GM12878 (cell line): ENCODE results near the gene ADCY5. TPM values are rescaled to one million over a fixed set of nuclear protein-coding genes. Genes with fewer than 3 reads are reported as not detected.

Source experiments
- ATAC-seq: fragments of 200-7000 bp; cut with Tn5 transposase; 3 replicates; pipeline ENCODE4 v1.9.1; 2020; ENCODE audit warnings: mild to moderate bottlenecking, moderate library complexity
- BruUV-seq: library from RNA; stranded (reverse); fragments of 400-500 nt; replicated peaks from 2 replicates; lab custom pipeline; 2021; lab: Mats Ljungman, UMichigan
- CTCF ChIA-PET: fragments of 300-600 bp; sonication (Branson Sonifier 250); formaldehyde crosslinking; extraction: SDS; loops from one replicate; lab custom pipeline; 2021; ENCODE audit warnings: inconsistent platforms; lab: Yijun Ruan, JAX
- POLR2A ChIA-PET: fragments of 350-600 bp; formaldehyde crosslinking; extraction: SDS; loops from one replicate; lab custom pipeline; 2021; ENCODE audit warnings: inconsistent platforms; lab: Charles Lee
- RAD21 ChIA-PET: fragments of 300-600 bp; sonication (Branson Sonifier 250); formaldehyde crosslinking; loops from one replicate; lab custom pipeline; 2023; ENCODE audit warnings: antibody characterized with exemption; ENCODE audit not compliant: unreplicated experiment; lab: Charles Lee
- SMC1A ChIA-PET: fragments of 300-600 bp; sonication (Branson Sonifier 250); formaldehyde crosslinking; loops from one replicate; lab custom pipeline; 2023; ENCODE audit not compliant: unreplicated experiment, uncharacterized antibody; lab: Charles Lee
- DNase-seq: peaks from one replicate; pipeline ENCODE4 v3.0.0-alpha.2; 2011; ENCODE audit warnings: low read depth, low spot score
- FAIRE-seq: peaks from 3 replicates; lab custom pipeline; 2011; peaks lifted over from hg19 to GRCh38; lab: Jason Lieb, UNC
- H2AFZ ChIP-seq: 2 replicates; pipeline ENCODE4 v1.6.0; 2011; ENCODE audit warnings: low read depth, low read length, control low read depth; ENCODE audit not compliant: control insufficient read depth
- H3K27ac ChIP-seq: 2 replicates; pipeline ENCODE4 v1.5.1; 2011; ENCODE audit warnings: control low read depth; ENCODE audit not compliant: control insufficient read depth, insufficient read depth
- H3K27me3 ChIP-seq, 2 experiments: replicated peaks in 1 of 2; 2 replicates each; pipeline versions ENCODE4 v1.6.0 to v1.6.1; 2011; ENCODE audit warnings: low read length in 1 of 2; ENCODE audit not compliant: control insufficient read depth in 2 of 2, insufficient read depth in 2 of 2
- H3K36me3 ChIP-seq, 2 experiments: 2 replicates each; pipeline ENCODE4 v1.5.1; 2011; ENCODE audit warnings: low read length in 1 of 2; ENCODE audit not compliant: control insufficient read depth in 2 of 2, insufficient read depth in 2 of 2
- H3K4me1 ChIP-seq: 2 replicates; pipeline ENCODE4 v1.6.1; 2011; ENCODE audit warnings: mild to moderate bottlenecking, low read length, moderate library complexity, mixed read lengths; ENCODE audit not compliant: control insufficient read depth, insufficient read depth
- H3K4me2 ChIP-seq: 2 replicates; pipeline ENCODE4 v1.6.0; 2011; ENCODE audit warnings: control low read depth; ENCODE audit not compliant: control insufficient read depth, insufficient read depth
- H3K4me3 ChIP-seq: fragments of 200-600 bp; sonication (generic); 2 replicates; pipeline ENCODE4 v1.5.1; 2016
- H3K79me2 ChIP-seq: 2 replicates; pipeline ENCODE4 v1.6.0; 2011; ENCODE audit warnings: low read length; ENCODE audit not compliant: control insufficient read depth, insufficient read depth
- H3K9ac ChIP-seq: 2 replicates; pipeline ENCODE4 v1.8.0; 2011; ENCODE audit warnings: low read length, control low read depth, mixed read lengths; ENCODE audit not compliant: control insufficient read depth, insufficient read depth
- H3K9me3 ChIP-seq: replicated peaks from 3 replicates; pipeline ENCODE4 v1.5.1; 2011; ENCODE audit warnings: mild to moderate bottlenecking, low read length; ENCODE audit not compliant: control insufficient read depth, insufficient read depth
- H4K20me1 ChIP-seq: 2 replicates; pipeline ENCODE4 v1.6.0; 2011; ENCODE audit not compliant: control insufficient read depth, insufficient read depth
- BMI1 ChIP-seq: fragments of 450-650 bp; IDR thresholded peaks from 2 replicates; pipeline ENCODE4 v1.6.1; 2016; ENCODE audit warnings: mild to moderate bottlenecking, moderate library complexity, borderline replicate concordance
- ESRRA ChIP-seq: IDR thresholded peaks from 2 replicates; pipeline ENCODE4 v1.6.1; 2012; ENCODE audit warnings: mild to moderate bottlenecking, low read length, improper control_type of control experiment
- FOS ChIP-seq: IDR thresholded peaks from 3 replicates; pipeline ENCODE4 v1.6.1; 2011; ENCODE audit warnings: borderline replicate concordance; ENCODE audit not compliant: insufficient read length; ENCODE audit errors: extremely low read depth
- GATAD2B ChIP-seq: fragments of 450-650 bp; conservative IDR thresholded peaks from 2 replicates; pipeline ENCODE4 v1.6.1; 2017; ENCODE audit warnings: low read depth, mild to moderate bottlenecking, moderate library complexity
- LARP7 ChIP-seq: fragments of 450-650 bp; IDR thresholded peaks from 2 replicates; pipeline ENCODE4 v1.6.1; 2017; ENCODE audit warnings: mild to moderate bottlenecking
- POLR2AphosphoS2 ChIP-seq: IDR thresholded peaks from 2 replicates; pipeline ENCODE4 v1.6.1; 2011; ENCODE audit warnings: low read depth, mild to moderate bottlenecking, low read length, improper control_type of control experiment, moderate library complexity
- SMC3 ChIP-seq: IDR thresholded peaks from 2 replicates; pipeline ENCODE4 v1.6.1; 2011; ENCODE audit warnings: low read length, improper control_type of control experiment, borderline replicate concordance
- STAT3 ChIP-seq: IDR thresholded peaks from 2 replicates; pipeline ENCODE4 v1.6.1; 2011; ENCODE audit warnings: low read depth, low read length, improper control_type of control experiment
- TCF12 ChIP-seq: IDR thresholded peaks from 2 replicates; pipeline ENCODE4 v1.6.1; 2011; ENCODE audit warnings: low read depth, mild to moderate bottlenecking, low read length
- YBX1 ChIP-seq: fragments of 450-650 bp; IDR thresholded peaks from 2 replicates; pipeline ENCODE4 v1.6.1; 2016; ENCODE audit warnings: antibody characterized with exemption
- WGBS: methylation state at CpG from one replicate; pipeline ENCODE4 v1.1.6; 2016; ENCODE audit warnings: low lambda C conversion rate; ENCODE audit not compliant: insufficient replicate concordance, insufficient coverage; ENCODE audit errors: missing lambda C conversion rate; 5-methylcytosine and 5-hydroxymethylcytosine counted together
- in situ Hi-C: fragments of 300-500 bp; cut with MboI; formaldehyde crosslinking; loops from 9 replicates; pipeline ENCODE4 v1.14.3; 2018; ENCODE audit warnings: mixed read lengths
- intact Hi-C: fragments of 100-400 bp; cut with micrococcal nuclease; formaldehyde crosslinking; loops from one replicate; pipeline ENCODE4 v1.14.2; 2022; ENCODE audit not compliant: unreplicated experiment
- polyA plus RNA-seq, 11 experiments: library from polyadenylated mRNA; depleted of rRNA in 4 of 11; unstranded in 6 of 11; stranded (reverse) in 5 of 11; fragments of >200 nt; fragmentation: Nextera tagmentation in 4 of 11; fragmentation: Illumina TruSeq in 1 of 11; extraction: Ambion mirVana in 4 of 11; extraction: Trizol in 1 of 11; gene quantifications; 1 replicate in 1 of 11; 2 replicates in 10 of 11; pipeline versions ENCODE4 v1.2.1 to v1.2.3, GENCODE V29; 2011 to 2016; ENCODE audit warnings: inconsistent platforms in 2 of 11, missing spikeins in 2 of 11, low read depth in 1 of 11
- total RNA-seq, 4 experiments: library from RNA; depleted of rRNA in 3 of 4; stranded (reverse); fragments of >200 nt in 3 of 4; fragmentation: Illumina TruSeq in 1 of 4; extraction: Trizol in 1 of 4; gene quantifications; 2 replicates each; pipeline versions ENCODE4 v1.2.1 to v1.2.3, GENCODE V29; 2013 to 2021
- TF ChIP-seq, protein P1 (sequence below): fragments of 150-350 bp; IDR thresholded peaks from 2 replicates; pipeline ENCODE4 v1.6.1; 2016; ENCODE audit warnings: low read depth, low read length
- TF ChIP-seq, protein P2 (sequence below), 3 experiments: IDR thresholded peaks in 2 of 3; conservative IDR thresholded peaks in 1 of 3; 2 replicates each; pipeline ENCODE4 v1.5.1; 2011; ENCODE audit warnings: low read depth in 3 of 3, low read length in 3 of 3, mild to moderate bottlenecking in 3 of 3, control low read depth in 2 of 3, moderate library complexity in 2 of 3, inconsistent platforms in 1 of 3, mixed read lengths in 1 of 3; ENCODE audit not compliant: control insufficient read depth in 2 of 3, insufficient read depth in 1 of 3; ENCODE audit errors: extremely low read depth in 1 of 3
- TF ChIP-seq, protein P3 (sequence below): IDR thresholded peaks from 2 replicates; pipeline ENCODE4 v1.6.1; 2012; ENCODE audit warnings: mild to moderate bottlenecking, low read depth, low read length

Gene ADCY5
- total and polyA plus RNA-seq, 10 of the 15 experiments (the other 5 are each of a cell fraction or from before 2014, with no cell fraction given), result under 0.01 to 0.24 (median 0.02) TPM; not detected in 4

DNA sequence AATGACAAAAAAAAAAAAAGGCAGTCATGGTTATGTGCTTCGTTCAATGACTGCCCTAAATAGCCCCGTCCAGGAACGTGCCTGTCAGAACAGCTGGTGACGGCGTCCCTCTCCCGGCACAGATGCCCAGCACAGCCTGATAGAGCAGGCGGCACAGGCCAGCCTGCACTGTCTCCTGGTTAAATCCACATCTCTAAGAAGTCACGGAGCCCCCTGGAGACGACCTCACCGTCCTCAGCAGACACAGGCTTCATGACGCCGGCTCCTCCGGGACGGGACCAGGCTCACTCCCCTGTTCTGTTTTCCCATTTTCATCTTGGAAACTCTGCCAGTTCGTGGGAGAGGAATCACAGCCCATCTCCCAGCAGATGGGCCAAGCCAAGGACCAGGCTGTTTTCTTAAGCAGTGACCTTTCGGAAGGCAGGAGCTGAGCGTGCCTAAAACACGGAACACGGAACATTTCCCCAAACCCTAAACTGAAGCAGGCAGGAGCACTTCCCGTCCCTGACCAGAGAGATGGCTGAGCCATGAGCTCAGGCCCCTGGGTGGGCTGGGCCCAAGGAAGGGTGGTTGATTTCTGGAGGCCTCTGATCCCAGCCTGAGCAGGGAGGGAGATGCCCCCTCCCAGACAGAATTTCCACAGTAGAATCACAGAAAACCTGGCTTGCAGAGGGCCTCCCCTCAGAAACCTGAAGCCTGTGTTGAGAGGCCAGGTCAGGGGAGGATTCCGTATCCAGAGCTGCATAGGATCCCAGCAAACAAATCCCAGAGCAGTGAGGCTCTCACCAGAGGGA is 35.9 kb downstream of the ADCY5 start (continued):
- TF ChIP-seq, protein P1, sequence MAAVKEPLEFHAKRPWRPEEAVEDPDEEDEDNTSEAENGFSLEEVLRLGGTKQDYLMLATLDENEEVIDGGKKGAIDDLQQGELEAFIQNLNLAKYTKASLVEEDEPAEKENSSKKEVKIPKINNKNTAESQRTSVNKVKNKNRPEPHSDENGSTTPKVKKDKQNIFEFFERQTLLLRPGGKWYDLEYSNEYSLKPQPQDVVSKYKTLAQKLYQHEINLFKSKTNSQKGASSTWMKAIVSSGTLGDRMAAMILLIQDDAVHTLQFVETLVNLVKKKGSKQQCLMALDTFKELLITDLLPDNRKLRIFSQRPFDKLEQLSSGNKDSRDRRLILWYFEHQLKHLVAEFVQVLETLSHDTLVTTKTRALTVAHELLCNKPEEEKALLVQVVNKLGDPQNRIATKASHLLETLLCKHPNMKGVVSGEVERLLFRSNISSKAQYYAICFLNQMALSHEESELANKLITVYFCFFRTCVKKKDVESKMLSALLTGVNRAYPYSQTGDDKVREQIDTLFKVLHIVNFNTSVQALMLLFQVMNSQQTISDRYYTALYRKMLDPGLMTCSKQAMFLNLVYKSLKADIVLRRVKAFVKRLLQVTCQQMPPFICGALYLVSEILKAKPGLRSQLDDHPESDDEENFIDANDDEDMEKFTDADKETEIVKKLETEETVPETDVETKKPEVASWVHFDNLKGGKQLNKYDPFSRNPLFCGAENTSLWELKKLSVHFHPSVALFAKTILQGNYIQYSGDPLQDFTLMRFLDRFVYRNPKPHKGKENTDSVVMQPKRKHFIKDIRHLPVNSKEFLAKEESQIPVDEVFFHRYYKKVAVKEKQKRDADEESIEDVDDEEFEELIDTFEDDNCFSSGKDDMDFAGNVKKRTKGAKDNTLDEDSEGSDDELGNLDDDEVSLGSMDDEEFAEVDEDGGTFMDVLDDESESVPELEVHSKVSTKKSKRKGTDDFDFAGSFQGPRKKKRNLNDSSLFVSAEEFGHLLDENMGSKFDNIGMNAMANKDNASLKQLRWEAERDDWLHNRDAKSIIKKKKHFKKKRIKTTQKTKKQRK, result no peak
- TF ChIP-seq ESRRA, result no peak
- no peak for TF ChIP-seq SMC3
- no peak for TF ChIP-seq BMI1

DNA sequence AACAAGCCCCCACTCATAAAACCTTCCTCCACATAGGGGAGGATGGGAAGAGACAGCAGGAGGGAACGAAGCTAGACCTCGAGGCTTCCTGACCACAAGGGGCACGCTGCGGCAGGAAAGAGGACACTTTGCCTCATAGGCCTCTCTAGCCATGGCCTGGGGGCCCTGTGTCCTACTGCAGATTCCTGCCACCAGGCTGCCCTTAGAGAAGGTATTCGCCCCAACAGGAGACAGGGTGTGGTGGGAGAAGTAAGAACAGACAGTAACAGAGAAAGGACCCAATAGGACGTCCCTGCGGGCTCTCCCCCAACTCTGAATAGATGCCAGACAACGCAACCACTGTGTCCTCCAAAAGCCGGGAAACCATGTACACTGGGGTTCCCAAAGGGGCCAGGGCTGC is 36.8 kb downstream of the ADCY5 start:
- Histone ChIP-seq H3K9ac (no peak overlapping the region), H3K27ac (no peak overlapping the region), H3K79me2 (no peaks in the 10 kb centered on the region), H3K4me2 (no peak overlapping the region), H2AFZ (no peak overlapping the region), H3K4me1 (no peaks in the 10 kb centered on the region), H4K20me1 (no peaks in the 10 kb centered on the region), H3K27me3 (peaks cover 0 to 2% of the 10 kb centered on the region in 2 experiments; a peak in 2 of 4 replicates), H3K9me3 (no peaks in the 10 kb centered on the region), H3K36me3 (no peaks in the 10 kb centered on the region; a peak in 1 of 4 replicates), H3K4me3 (no peak overlapping the region)
- FAIRE-seq, result no peak
- 31% methylated on average over 9 of the region's 9 CpGs for WGBS
- ChIA-PET RAD21 (no interaction called here), CTCF (no interaction called here), SMC1A (interaction anchor here (0.5 to 0.6 kb wide), 2 partner anchors 527 to 1972 kb away, joined by 3 read pairs; no protein-coding TSS in a partner anchor), POLR2A (no interaction called here)
- no peak for DNase-seq
- intact Hi-C loops (no loop called here), in situ Hi-C loops (no loop called here)
- no peak for ATAC-seq
- BruUV-seq, result no TSS peak
- TF ChIP-seq STAT3, result no peak
- TF ChIP-seq FOS, result no peak
- TF ChIP-seq, protein P2, sequence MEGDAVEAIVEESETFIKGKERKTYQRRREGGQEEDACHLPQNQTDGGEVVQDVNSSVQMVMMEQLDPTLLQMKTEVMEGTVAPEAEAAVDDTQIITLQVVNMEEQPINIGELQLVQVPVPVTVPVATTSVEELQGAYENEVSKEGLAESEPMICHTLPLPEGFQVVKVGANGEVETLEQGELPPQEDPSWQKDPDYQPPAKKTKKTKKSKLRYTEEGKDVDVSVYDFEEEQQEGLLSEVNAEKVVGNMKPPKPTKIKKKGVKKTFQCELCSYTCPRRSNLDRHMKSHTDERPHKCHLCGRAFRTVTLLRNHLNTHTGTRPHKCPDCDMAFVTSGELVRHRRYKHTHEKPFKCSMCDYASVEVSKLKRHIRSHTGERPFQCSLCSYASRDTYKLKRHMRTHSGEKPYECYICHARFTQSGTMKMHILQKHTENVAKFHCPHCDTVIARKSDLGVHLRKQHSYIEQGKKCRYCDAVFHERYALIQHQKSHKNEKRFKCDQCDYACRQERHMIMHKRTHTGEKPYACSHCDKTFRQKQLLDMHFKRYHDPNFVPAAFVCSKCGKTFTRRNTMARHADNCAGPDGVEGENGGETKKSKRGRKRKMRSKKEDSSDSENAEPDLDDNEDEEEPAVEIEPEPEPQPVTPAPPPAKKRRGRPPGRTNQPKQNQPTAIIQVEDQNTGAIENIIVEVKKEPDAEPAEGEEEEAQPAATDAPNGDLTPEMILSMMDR (IDR thresholded peaks at IDR 0.05 in 2 of 3, conservative IDR thresholded peaks at IDR 0.05 in 1 of 3; ENCODE audit: control insufficient read depth in 2 of 3, extremely low read depth in 1 of 3, insufficient read depth in 1 of 3, low read depth in 3 of 3, low read length in 3 of 3), result no peak
- no peak for TF ChIP-seq LARP7
- TF ChIP-seq GATAD2B, result no peak
- TF ChIP-seq, protein P3, sequence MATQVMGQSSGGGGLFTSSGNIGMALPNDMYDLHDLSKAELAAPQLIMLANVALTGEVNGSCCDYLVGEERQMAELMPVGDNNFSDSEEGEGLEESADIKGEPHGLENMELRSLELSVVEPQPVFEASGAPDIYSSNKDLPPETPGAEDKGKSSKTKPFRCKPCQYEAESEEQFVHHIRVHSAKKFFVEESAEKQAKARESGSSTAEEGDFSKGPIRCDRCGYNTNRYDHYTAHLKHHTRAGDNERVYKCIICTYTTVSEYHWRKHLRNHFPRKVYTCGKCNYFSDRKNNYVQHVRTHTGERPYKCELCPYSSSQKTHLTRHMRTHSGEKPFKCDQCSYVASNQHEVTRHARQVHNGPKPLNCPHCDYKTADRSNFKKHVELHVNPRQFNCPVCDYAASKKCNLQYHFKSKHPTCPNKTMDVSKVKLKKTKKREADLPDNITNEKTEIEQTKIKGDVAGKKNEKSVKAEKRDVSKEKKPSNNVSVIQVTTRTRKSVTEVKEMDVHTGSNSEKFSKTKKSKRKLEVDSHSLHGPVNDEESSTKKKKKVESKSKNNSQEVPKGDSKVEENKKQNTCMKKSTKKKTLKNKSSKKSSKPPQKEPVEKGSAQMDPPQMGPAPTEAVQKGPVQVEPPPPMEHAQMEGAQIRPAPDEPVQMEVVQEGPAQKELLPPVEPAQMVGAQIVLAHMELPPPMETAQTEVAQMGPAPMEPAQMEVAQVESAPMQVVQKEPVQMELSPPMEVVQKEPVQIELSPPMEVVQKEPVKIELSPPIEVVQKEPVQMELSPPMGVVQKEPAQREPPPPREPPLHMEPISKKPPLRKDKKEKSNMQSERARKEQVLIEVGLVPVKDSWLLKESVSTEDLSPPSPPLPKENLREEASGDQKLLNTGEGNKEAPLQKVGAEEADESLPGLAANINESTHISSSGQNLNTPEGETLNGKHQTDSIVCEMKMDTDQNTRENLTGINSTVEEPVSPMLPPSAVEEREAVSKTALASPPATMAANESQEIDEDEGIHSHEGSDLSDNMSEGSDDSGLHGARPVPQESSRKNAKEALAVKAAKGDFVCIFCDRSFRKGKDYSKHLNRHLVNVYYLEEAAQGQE, result no peak
- no peak for TF ChIP-seq TCF12
- no peak for TF ChIP-seq POLR2AphosphoS2
- TF ChIP-seq YBX1, result no peak
